OCI-LY1 (cell line): ENCODE data around the gene SLC26A4.

ENCODE experiments used
- H2AFZ ChIP-seq: fragments of 200-600 bp; sonication (generic), shearing (Covaris generic); 2 replicates; pipeline ENCODE4 v1.6.0; 2014; ENCODE audit warnings: antibody characterized with exemption, mild to moderate bottlenecking, low read length
- H3F3A ChIP-seq: fragments of 200-600 bp; sonication (generic), shearing (Covaris generic); 2 replicates; pipeline ENCODE4 v1.6.0; 2014; ENCODE audit warnings: mild to moderate bottlenecking, antibody characterized with exemption, low read length, moderate library complexity; ENCODE audit not compliant: insufficient read depth
- H3K27ac ChIP-seq: fragments of 200-600 bp; sonication (generic); 2 replicates; pipeline ENCODE4 v1.5.1; 2014; ENCODE audit warnings: low read length, mixed run types, mild to moderate bottlenecking, low read depth; ENCODE audit not compliant: poor library complexity, severe bottlenecking
- H3K27me3 ChIP-seq: fragments of 200-600 bp; sonication (generic); 2 replicates; pipeline ENCODE4 v1.6.0; 2014; ENCODE audit warnings: antibody characterized with exemption, mild to moderate bottlenecking, low read length, moderate library complexity; ENCODE audit not compliant: insufficient read depth
- H3K36me3 ChIP-seq: fragments of 200-600 bp; sonication (generic); 2 replicates; pipeline ENCODE4 v1.6.1; 2014; ENCODE audit warnings: mild to moderate bottlenecking, antibody characterized with exemption, low read length, moderate library complexity, mixed read lengths; ENCODE audit not compliant: insufficient read depth
- H3K4me1 ChIP-seq: fragments of 200-600 bp; sonication (generic); 2 replicates; pipeline ENCODE4 v1.5.1; 2014; ENCODE audit warnings: mild to moderate bottlenecking, low read length, moderate library complexity; ENCODE audit not compliant: insufficient read depth, severe bottlenecking
- H3K4me2 ChIP-seq: fragments of 200-600 bp; sonication (generic), shearing (Covaris generic); 2 replicates; pipeline ENCODE4 v1.6.1; 2014; ENCODE audit warnings: low read length
- H3K4me3 ChIP-seq: fragments of 200-600 bp; sonication (generic); 2 replicates; pipeline ENCODE4 v1.5.1; 2014; ENCODE audit warnings: low read length, low read depth, mild to moderate bottlenecking, mixed read lengths; ENCODE audit not compliant: poor library complexity, severe bottlenecking
- H3K79me2 ChIP-seq: fragments of 200-600 bp; shearing (Covaris generic); 2 replicates; pipeline ENCODE4 v1.6.1; 2016; ENCODE audit warnings: mixed run types, low read length, mixed read lengths; ENCODE audit not compliant: insufficient read depth
- H3K9ac ChIP-seq: fragments of 200-600 bp; sonication (generic), shearing (Covaris generic); 2 replicates; pipeline ENCODE4 v1.6.1; 2014; ENCODE audit warnings: mild to moderate bottlenecking, low read length, mixed read lengths
- H3K9me2 ChIP-seq: fragments of 200-600 bp; sonication (generic), shearing (Covaris generic); 2 replicates; pipeline ENCODE4 v1.6.1; 2014; ENCODE audit warnings: low read depth, mild to moderate bottlenecking, low read length, mixed read lengths
- H3K9me3 ChIP-seq: fragments of 200-600 bp; shearing (Covaris generic); 2 replicates; pipeline ENCODE4 v1.6.1; 2014; ENCODE audit warnings: low read length, mixed read lengths
- H4K20me1 ChIP-seq: fragments of 200-600 bp; sonication (generic), shearing (Covaris generic); 2 replicates; pipeline ENCODE4 v1.6.0; 2016; ENCODE audit warnings: mild to moderate bottlenecking, low read length; ENCODE audit not compliant: insufficient read depth
- CTCF ChIP-seq: fragments of 200-600 bp; sonication (generic), shearing (Covaris generic); IDR thresholded peaks from 2 replicates; pipeline ENCODE4 v1.5.1; 2017; ENCODE audit warnings: mild to moderate bottlenecking, antibody characterized with exemption, low read length, moderate library complexity, mixed read lengths
- EZH2 ChIP-seq: fragments of 200-600 bp; sonication (generic), shearing (Covaris generic); IDR thresholded peaks from 2 replicates; pipeline ENCODE4 v1.8.0; 2017; ENCODE audit warnings: borderline replicate concordance, mixed run types, mild to moderate bottlenecking, antibody characterized with exemption, low read length, moderate library complexity, mixed read lengths

Gene SLC26A4

GRCh38 chr7:107690084-107690483, 29.5 kb downstream of the SLC26A4 start:
- H3K4me1 ChIP-seq, result no peaks in the 10 kb centered on the region
- no peak overlapping the region for H3K4me2 ChIP-seq
- no peak overlapping the region for H3K9ac ChIP-seq
- no peak overlapping the region for H3K27ac ChIP-seq
- H3K9me2 ChIP-seq, result no peaks in the 10 kb centered on the region
- H3K9me3 ChIP-seq, result no peaks in the 10 kb centered on the region
- H2AFZ ChIP-seq, result no peak overlapping the region
- H4K20me1 ChIP-seq, result no peaks in the 10 kb centered on the region
- no peaks in the 10 kb centered on the region for H3K79me2 ChIP-seq
- TF ChIP-seq CTCF (no peak), EZH2 (no peak)
- H3K4me3 ChIP-seq, result no peak overlapping the region
- no peaks in the 10 kb centered on the region for H3K36me3 ChIP-seq
- H3K27me3 ChIP-seq, result no peaks in the 10 kb centered on the region
- no peaks in the 10 kb centered on the region for H3F3A ChIP-seq

- H3K79me2 ChIP-seq, result no peaks in the 10 kb centered on the region
- no peak overlapping the region for H2AFZ ChIP-seq
These were observed 30.0 kb downstream of the SLC26A4 start for GRCh38 chr7:107690611-107691010.

GRCh38 chr7:107691716-107692115, 31.1 kb downstream of the SLC26A4 start:
- Histone ChIP-seq H3K36me3 (no peaks in the 10 kb centered on the region), H4K20me1 (no peaks in the 10 kb centered on the region), H3K9me2 (no peaks in the 10 kb centered on the region), H3K9me3 (no peaks in the 10 kb centered on the region), H3K9ac (no peak overlapping the region), H3K79me2 (no peaks in the 10 kb centered on the region), H3K4me2 (no peak overlapping the region), H2AFZ (no peak overlapping the region), H3F3A (no peaks in the 10 kb centered on the region), H3K27me3 (no peaks in the 10 kb centered on the region), H3K27ac (no peak overlapping the region), H3K4me1 (no peaks in the 10 kb centered on the region), H3K4me3 (no peak overlapping the region)
- TF ChIP-seq CTCF (no peak), EZH2 (no peak)

More at GRCh38 chr7:107690611-107691010, 30.0 kb downstream of the SLC26A4 start:
- no peak overlapping the region for H3K4me3 ChIP-seq
- H3K27ac ChIP-seq, result no peak overlapping the region
- no peak overlapping the region for H3K9ac ChIP-seq
- no peaks in the 10 kb centered on the region for H3K27me3 ChIP-seq
- no peak for TF ChIP-seq EZH2
- no peak for TF ChIP-seq CTCF
- H3K36me3 ChIP-seq, result no peaks in the 10 kb centered on the region
- no peaks in the 10 kb centered on the region for H3K9me3 ChIP-seq
- H4K20me1 ChIP-seq, result no peaks in the 10 kb centered on the region
- no peak overlapping the region for H3K4me2 ChIP-seq
- no peaks in the 10 kb centered on the region for H3K9me2 ChIP-seq
- H3K4me1 ChIP-seq, result no peaks in the 10 kb centered on the region
- no peaks in the 10 kb centered on the region for H3F3A ChIP-seq
